Measurements from ENCODE around the gene CPT1B. TPM values are rescaled to one million over a fixed set of nuclear protein-coding genes. Genes with fewer than 3 reads are reported as not detected.
"Not testable (repeated sequence)": the region's sequence is repeated elsewhere in the genome, so short reads cannot be mapped to it uniquely, and the experiment has no call there.

CPT1B gene
- total RNA-seq, 1 experiment from 2014 or later = 2.4 TPM

DNA sequence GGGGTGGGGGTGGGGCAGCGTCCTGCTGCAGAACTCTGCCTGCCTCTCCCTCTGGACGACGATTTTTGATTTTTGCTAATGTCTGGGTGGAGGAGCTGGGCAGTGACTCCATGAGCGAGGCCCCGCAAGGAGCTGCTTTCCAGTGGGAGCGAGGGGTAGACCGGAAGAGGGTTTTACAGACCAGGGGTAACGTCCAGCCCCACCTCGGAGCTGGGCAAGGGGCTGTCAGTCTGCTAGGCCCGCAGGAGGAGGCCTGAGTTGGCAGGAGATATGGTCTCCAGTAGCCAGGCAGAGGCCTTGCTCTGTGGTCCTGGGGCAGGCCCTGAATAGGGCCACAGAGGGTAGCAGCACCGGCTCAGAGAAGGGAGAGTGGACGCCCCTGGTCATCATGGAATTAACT is 31.4 kb upstream of the CPT1B start:
- no peak for DNase-seq (ENCODE audit: low read depth)

DNA sequence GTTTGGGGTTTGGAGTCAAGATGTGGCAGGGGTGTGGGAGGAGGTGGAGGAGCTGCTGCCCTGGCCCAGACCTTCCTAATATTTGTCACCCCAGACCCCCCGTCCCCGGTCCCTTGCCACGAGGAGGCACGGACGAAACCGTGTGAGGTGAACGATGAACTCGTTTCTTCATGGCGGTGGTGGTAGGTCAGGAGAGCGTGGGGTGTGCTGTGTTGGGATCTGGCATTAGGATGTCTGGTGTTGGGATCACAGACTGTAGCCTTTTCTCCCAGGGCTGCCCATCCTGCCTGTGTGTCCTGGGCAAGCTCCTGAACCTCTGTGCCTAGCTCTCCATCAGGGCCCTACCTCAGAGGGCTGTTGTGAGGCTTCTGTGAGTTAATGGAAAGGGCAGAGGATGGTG is 30.8 kb upstream of the CPT1B start:
- DNase-seq (ENCODE audit: low read depth) = no peak

DNA sequence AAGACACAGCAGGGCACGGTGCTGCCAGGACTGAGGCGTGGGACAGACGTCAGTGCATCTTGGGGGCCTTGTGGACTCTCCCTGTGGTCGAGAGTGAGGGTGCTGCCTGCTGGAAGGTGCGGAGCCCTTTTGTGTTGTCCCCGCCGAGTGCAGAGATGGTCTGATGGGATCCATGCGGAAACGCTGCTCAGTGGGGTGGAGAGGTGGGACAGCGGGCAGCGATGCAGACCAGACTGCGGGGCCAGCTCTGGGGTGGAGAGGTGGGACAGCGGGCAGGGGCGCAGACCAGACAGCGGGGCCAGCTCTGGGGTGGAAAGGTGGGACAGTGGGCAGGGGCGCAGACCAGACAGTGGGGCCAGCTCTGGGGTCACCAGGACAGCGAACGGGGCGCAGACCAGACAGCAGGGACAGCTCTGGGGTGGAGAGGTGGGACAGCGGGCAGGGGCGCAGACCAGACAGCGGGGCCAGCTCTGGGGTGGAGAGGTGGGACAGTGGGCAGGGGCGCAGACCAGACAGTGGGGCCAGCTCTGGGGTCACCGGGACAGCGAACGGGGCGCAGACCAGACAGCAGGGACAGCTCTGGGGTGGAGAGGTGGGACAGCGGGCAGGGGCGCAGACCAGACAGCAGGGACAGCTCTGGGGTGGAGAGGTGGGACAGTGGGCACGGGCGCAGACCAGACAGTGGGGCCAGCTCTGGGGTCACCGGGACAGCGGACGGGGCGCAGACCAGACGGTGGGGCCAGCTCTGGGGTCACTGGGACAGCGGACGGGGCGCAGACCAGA is 30.0 kb upstream of the CPT1B start:
- DNase-seq (ENCODE audit: low read depth) = not testable (repeated sequence)

DNA sequence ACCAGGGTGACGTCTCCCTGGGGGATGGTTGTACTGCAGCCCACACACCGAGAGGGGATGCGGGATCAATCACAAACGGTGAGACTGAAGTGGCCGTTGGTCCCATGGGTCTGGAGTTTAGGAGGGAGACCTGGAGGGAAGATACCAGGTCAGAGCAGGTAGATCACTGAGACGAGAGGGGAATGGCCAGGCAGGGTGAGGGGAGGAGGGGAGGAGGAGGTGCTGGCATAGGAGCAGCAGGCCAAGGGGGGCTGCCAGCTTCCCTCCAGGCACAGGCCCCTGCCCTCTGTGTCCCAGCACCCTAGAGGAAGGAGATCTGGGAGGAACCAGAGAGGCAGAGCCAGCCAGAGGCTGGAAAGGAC is 29.4 kb upstream of the CPT1B start:
- DNase-seq (ENCODE audit: low read depth) = no peak

DNA sequence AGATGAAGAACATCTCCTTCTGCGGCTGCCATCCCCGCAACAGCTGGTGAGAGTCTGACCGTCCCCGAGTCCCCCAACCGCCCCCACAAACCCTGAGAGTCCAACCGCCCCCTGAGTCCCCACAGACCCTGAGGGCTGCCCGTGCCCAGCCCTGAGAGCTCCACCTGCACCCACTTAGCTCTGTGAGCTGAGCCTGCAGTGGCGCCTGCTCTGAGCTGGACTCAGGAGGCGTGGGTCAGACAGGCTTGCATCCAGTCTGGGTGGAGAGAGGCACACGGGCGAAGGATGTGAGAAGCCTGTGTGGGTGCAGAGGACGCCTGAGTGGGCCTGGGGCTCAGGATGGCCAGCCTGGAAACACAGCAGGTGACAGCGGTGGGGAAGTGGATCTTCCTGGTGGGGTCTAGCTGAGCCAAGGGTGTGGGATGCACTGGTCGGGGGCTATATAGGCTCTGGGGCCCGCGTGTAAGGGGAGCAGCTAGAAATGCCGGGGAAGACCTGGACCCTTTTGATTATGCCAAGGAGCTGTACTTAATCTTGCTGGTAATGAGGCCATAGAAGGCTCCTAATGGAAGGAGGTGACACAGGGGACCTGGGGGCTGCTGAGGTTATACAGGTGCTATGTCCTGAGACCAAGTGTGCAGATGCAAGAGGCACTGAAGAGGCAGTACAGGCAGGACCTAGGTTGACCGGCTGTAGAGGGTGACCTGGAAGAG is 28.9 kb upstream of the CPT1B start:
- no peak for DNase-seq (ENCODE audit: low read depth)

DNA sequence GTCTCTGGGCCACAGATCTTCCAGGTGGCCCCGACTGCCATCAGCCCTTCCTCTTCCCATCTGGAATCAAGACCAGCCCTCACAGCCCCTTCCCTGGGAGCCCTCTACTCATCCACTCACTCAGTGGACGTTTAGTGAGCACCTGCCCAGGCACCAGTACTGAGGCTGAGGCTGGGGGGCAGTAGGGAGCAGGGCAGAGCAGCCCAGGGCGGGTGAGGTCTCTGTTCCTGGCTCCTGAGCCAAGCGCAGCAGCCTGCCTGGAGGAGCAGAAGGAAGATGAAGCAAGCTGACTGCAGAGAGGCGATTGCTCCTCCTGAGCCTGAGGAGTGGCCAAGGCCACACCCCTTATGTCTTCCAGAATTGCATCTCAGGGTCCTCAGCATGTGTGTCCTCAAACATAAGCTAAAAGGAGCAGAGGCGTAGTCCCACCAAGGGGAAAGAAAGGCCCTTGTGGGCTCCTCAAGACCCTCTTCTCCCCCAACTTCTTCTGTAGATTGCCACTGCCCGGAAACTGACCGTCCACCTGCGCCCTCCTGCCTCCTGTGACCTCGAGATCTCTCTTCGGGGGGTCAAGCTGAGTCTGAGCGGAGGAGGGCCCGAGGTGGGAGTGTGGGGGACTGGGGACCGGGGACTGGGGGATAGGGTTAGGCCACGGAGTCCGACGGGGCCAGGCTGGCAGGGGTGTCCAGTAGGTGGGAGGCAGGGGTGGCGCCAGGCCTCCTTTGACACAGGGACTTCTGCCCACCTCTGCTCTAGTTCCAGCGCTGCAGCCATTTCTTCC is 28.1 kb upstream of the CPT1B start:
- no peak for DNase-seq (ENCODE audit: low read depth)

DNA sequence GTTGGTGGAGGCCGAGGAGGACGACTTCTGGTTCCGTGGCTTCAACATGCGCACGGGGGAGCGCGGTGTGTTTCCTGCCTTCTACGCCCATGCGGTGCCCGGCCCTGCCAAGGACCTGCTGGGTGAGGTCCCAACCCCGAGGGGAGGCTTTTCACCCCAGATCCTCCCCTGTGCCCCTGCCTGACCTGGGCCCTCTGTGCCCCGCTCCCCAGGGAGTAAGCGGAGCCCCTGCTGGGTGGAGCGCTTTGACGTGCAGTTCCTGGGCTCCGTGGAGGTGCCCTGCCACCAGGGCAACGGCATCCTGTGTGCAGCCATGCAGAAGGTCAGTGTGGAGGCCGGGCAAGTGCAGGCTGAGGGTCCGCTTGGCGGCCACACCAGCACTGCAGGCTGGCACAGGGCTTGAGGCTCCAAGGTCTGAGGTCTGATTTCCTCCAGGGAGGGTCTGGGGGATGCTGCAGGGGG is 27.4 kb upstream of the CPT1B start:
- no peak for DNase-seq (ENCODE audit: low read depth)

DNA sequence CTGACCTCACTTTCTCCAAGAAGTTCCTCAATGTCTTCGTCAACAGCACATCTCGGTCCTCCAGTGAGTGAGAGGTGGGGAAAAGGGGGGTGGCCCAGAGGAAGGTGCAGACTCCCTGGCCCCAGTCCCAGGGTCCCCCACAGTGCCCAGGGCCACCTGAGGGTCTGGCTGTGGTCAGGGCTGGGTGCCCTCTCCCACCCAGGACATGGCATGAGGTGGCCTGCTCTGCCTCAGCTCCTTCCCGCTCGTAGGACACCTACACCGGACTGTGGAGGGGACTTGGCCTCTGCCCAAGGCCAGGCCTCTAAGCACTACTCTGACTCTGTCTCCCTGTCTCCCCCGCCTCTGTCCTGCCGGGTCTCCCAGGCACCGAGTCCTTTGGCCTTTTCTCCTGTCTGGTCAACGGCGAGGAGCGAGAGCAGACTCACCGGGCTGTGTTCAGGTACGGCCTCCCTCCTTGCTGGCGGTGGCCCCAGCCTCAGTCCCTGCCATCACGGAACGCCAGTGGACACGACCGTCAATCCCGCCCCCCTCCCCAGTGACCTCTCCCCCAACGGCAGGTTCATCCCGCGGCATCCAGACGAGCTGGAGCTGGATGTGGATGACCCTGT is 26.9 kb upstream of the CPT1B start:
- DNase-seq (ENCODE audit: low read depth) = no peak

DNA sequence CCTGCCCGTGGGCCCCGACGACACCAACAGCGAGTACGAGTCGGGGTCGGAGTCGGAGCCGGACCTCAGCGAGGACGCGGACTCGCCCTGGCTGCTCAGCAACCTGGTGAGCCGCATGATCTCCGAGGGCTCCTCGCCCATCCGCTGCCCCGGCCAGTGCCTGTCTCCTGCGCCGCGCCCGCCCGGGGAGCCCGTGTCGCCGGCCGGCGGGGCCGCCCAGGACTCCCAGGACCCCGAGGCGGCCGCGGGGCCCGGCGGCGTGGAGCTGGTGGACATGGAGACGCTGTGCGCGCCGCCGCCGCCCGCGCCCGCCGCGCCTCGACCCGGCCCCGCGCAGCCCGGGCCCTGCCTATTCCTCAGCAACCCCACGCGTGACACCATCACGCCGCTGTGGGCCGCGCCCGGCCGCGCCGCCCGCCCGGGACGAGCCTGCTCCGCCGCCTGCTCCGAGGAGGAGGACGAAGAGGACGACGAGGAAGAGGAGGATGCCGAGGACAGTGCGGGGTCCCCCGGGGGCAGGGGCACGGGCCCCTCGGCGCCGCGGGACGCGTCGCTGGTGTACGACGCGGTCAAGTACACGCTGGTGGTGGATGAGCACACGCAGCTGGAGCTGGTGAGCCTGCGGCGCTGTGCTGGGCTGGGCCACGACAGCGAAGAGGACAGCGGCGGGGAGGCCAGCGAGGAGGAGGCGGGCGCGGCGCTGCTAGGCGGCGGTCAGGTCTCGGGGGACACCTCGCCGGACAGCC is 26.2 kb upstream of the CPT1B start:
- DNase-seq (ENCODE audit: low read depth) = no peak

DNA sequence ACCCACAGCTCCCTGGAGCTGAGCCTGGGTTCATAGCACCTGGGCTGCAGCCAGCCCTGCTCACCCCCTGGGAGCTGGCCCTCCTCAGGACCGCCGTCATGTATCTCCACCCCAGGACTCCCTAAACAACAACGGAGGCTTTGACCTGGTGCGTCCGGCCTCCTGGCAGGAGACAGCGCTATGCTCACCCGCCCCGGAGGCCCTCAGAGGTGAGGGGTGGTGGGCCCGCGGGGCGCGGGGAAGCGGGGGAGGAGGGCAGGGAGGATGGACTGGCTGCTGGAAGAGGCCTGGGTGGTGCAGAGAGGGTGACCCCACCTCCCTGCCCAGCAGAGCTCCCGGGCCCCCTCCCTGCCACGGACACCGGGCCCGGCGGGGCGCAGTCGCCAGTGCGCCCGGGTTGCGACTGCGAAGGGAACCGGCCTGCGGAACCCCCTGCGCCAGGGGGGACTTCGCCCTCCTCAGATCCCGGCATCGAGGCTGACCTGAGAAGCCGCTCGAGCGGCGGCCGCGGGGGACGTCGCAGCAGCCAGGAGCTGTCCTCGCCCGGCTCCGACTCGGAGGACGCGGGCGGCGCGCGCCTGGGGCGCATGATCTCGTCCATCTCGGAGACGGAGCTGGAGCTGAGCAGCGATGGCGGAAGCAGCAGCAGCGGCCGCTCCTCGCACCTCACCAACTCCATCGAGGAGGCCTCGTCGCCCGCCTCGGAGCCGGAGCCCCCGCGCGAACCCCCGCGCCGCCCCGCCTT is 25.5 kb upstream of the CPT1B start:
- no peak for DNase-seq (ENCODE audit: low read depth)

DNA sequence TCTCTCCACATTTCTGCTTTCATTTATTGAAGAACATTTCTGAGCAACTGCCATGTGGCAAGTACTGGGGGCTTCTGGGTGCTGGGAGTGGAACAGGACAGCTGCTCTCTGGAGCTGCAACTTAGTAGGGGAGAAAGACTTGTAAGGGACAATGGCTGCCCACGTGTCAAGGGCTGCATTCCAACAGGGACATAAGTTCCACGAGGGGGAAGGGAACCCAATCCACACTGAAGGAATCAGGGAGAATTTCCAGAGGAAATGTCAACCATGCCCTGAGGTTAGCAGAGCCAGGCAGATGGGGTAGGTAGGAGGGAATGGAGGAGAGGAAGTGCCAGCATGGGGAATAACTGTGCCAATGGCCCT is 24.1 kb upstream of the CPT1B start:
- no peak for DNase-seq (ENCODE audit: low read depth)

DNA sequence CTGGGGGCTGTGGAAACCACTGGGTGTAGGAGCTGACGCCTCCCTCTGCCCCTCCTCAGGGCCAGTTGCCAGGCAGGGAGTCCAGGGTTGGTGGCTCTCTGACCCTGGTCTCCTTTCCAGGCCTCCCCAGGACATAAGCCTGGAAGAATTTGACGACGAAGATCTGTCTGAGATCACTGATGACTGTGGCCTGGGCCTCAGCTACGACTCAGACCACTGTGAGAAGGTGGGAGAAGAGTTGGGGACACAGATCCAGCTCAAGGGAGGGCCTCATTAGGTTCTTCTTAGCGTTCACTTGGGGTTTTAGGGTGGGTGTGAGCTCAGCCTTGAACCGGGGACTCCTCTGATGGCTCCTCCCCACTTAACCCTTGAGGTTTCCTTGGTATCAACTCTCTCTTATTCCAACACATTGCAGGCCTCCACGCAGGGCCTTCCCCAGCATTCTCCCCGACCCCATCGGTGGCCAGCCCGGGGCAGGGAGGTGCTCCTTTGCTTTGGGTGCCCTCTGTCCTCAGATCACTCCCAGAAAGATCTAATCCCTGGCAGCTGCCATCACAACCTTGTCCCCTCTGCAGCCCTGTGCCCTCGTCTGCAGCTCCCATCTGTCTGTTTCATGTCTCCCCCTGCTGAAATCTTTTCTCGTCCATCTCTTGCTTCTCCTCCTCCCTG is 23.6 kb upstream of the CPT1B start:
- no peak for DNase-seq (ENCODE audit: low read depth)

DNA sequence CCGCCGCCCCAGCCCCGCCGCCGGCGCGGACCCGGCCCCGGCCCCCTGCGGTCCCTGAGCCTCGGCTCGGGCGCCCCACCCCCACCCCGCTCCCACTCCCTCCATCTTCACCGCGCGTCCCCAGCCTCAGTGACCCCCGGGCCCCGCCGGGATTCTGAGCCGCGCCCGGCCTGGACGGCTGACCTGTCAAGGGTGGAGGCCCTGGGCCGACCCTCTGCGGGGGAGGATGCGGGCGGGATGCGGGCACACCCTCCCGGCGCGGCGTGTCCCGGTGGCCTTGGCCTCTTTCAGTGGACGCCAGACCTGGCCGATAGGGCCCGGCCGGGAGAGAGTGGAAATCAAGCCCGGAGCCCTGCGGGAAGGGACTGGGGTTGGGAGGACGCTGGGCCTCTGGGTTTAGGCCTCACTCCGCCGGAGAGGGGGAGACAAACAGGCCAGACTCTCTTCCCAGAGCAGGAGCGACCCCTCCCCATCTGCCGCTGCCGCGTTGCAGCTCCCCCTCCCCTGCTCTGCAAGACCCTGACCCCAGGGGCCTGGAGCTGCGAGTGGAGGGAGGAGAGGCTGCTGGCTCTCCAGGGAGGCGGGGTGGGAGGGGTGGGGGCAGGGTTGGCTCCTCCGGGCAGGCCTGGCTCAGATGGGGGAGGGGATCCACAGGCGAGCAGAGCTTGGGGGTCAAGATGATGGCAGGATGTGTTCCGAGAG is 22.9 kb upstream of the CPT1B start:
- no peak for DNase-seq (ENCODE audit: low read depth)

DNA sequence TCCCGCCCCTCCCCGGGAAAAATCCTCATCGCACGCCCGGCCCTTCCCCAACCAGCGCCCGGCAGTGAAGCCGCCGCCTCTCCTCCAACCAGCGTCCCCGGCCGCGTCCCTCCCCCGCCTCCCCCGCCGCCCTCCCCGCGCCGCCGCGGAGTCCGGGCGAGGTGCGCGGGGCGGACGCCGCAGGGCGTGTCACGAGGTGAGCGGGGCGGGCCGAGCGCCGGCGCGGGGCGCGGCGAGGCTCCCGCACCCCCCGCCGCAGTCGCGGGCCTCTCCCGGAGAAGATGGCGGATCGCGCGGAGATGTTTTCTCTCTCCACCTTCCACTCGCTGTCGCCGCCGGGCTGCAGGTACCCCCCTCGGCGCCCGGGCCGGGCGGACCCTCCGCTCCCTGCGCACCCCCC is 22.3 kb upstream of the CPT1B start, which contains the start of gene MAPK8IP2:
Gene MAPK8IP2, plus strand, starts transcription at position 256 of the 400 bp plus-strand sequence. Its CDS starts 26 bp downstream, at position 282.
- DNase-seq (ENCODE audit: low read depth) = no peak

DNA sequence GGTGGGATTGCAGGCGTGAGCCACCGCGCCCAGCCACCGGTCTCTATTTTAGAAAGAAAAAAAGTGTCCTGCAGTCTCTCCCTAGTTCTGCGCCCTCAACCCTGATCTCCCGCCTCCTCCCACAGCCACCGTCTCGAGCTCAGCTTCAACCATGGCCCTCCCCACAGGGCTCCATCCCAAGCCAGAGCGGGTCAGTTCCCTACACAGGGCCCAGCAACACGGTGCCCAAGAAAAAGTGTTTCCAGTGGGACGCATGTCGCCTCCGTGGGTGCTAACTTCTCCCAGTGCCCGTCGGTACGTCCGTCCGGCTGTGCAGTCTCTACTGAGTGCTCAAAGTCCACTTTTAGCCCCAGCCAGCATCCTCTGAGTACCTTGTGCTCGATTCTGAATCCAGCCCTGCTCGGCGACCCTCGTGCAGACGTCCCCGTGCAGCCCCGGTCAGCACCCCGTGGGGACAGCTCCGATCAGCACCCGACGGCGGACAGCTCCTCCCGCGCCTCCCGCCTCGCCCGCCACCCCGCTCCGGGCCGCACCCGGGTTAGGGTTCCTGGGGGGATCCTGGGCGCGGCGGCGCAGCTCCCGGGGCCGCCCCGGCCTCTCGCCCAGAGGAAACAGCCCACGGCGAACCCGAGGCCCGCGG is 21.7 kb upstream of the CPT1B start:
- DNase-seq (ENCODE audit: low read depth) = no peak

DNA sequence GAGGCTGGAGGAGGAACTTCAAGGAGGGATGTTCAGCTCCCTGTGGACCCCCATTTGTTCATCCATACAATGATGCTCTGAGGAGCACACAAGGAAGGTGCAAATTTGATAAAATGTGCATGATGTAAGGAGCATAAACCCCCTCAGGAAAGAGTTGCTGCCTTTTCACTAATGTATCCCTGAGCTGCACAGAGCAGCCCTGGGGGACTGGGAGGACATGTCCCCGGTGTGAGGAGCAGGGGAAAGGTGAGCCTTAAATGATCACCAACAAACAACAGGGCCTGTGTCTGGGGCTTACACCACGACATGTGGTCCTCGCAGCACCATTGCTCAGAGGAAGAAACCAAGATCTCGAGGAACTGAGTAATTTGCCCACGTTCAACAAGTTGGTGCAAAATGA is 18.9 kb upstream of the CPT1B start:
- DNase-seq (ENCODE audit: low read depth) = no peak

DNA sequence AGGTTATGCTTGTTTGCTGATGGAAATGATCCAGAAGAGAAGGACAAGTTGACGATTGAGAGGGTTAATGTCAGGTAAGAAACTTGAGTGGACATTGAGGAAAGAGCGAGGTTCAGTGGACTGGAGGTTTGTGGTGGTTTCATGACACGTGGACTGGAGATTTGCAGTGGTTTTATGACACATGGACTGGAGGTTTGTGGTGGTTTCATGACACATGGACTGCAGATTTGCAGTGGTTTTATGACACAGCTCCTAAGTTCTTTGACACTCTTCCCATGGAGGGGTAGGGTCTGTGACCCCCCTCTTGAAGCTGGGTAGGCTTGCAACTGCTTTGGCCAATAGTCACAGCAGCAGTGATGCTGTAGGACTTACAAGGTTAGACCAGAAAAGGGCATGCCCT is 17.0 kb upstream of the CPT1B start:
- DNase-seq (ENCODE audit: low read depth) = no peak

DNA sequence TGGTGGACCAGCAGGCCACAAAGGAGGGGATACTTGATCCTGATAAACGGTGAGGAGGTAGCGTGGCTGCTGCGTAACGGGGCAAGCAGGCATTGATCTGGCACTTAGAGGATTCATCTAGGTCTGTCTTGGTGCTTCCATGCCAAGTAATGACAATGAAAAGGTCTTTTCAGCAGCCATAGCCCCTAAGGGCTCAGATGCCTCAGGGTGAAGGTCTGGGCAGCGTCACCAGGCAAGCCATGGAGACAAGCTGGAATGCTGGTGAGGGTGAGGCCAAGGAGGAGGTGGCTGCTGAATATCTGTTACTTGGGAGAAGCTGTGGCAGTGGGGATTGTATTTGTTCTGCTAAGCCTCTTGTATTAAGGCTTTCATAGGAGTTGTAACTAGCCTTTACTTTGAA is 9.2 kb upstream of the CPT1B start:
- no peak for DNase-seq (ENCODE audit: low read depth)

DNA sequence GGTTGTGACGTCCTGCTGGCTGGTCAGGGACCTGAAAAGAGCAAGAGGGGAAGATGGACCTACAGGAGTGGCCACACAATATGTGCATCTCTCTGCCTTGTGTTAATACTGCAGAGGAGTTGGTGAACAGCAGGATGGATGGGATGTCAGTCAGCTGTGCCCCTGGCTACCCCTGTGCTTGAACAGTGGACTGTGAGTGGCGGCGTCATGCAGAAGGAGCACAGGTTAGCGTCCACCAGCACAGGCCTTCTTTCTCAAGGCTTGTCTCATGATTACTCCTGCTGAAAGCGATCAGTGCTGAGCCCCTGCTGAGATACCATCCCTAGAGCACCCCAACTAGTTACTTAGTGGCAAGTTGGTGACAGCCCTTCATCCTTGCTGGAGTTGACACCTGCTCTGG is 8.2 kb upstream of the CPT1B start:
- no peak for DNase-seq (ENCODE audit: low read depth)
